ENCODE measurements around the gene PIN4. TPM values are rescaled to one million over a fixed set of nuclear protein-coding genes. Genes with fewer than 3 reads are reported as not detected.
A peak's percentile ranks its signal among the peaks of the same experiment; 100 is the strongest.

PIN4 gene
- total RNA-seq, 1 donor, result 6.9 TPM

- DNase-seq (ENCODE audit: low read depth), result peak; percentile 61
- no peak overlapping the region for H3K4me3 ChIP-seq (ENCODE audit: low read depth, low read length)
- TF ChIP-seq CTCF (IDR thresholded peaks at IDR 0.05; ENCODE audit: insufficient read depth, low read depth, low read length), result no peak
Observed at GRCh38 chrX:72201836-72202536, 20.4 kb downstream of the PIN4 start.

GRCh38 chrX:72202792-72203401, 21.3 kb downstream of the PIN4 start:
- DNase-seq (ENCODE audit: low read depth), result no peak
- no peak overlapping the region for H3K4me3 ChIP-seq (ENCODE audit: low read depth, low read length)
- TF ChIP-seq CTCF (IDR thresholded peaks at IDR 0.05; ENCODE audit: insufficient read depth, low read depth, low read length), result no peak

- TF ChIP-seq CTCF (IDR thresholded peaks at IDR 0.05; ENCODE audit: insufficient read depth, low read depth, low read length), result no peak
- DNase-seq (ENCODE audit: low read depth), result no peak
- no peak overlapping the region for H3K4me3 ChIP-seq (ENCODE audit: low read depth, low read length)
Observed at GRCh38 chrX:72203421-72203820, 21.9 kb downstream of the PIN4 start.

GRCh38 chrX:72205706-72206105, 24.1 kb downstream of the PIN4 start:
- no peak for DNase-seq (ENCODE audit: low read depth)
- H3K4me3 ChIP-seq (ENCODE audit: low read depth, low read length), result no peak overlapping the region
- no peak for TF ChIP-seq CTCF (IDR thresholded peaks at IDR 0.05; ENCODE audit: insufficient read depth, low read depth, low read length)

- no peak for TF ChIP-seq CTCF (IDR thresholded peaks at IDR 0.05; ENCODE audit: insufficient read depth, low read depth, low read length)
- DNase-seq (ENCODE audit: low read depth), result no peak
- H3K4me3 ChIP-seq (ENCODE audit: low read depth, low read length), result no peak overlapping the region
Observed at GRCh38 chrX:72207366-72207765, 25.8 kb downstream of the PIN4 start.

- no peak for DNase-seq (ENCODE audit: low read depth)
- H3K4me3 ChIP-seq (ENCODE audit: low read depth, low read length), result no peak overlapping the region
- TF ChIP-seq CTCF (IDR thresholded peaks at IDR 0.05; ENCODE audit: insufficient read depth, low read depth, low read length), result no peak
Observed at GRCh38 chrX:72208126-72208800, 26.7 kb downstream of the PIN4 start.
